ENCODE results near the gene KLHL14.

KLHL14 gene

GRCh38 chr18:32770666-32771168 lies 2.1 kb downstream of the KLHL14 start:
- no peak for DNase-seq (ENCODE audit: low spot score)

GRCh38 chr18:32770054-32770665 lies 2.7 kb downstream of the KLHL14 start:
- DNase-seq (ENCODE audit: low spot score) = no peak

GRCh38 chr18:32769586-32770053 lies 3.2 kb downstream of the KLHL14 start:
- no peak for DNase-seq (ENCODE audit: low spot score)

- no peak for DNase-seq (ENCODE audit: low spot score)
Measured at GRCh38 chr18:32769071-32769585, 3.7 kb downstream of the KLHL14 start.

GRCh38 chr18:32767400-32767799 lies 5.4 kb downstream of the KLHL14 start:
- DNase-seq (ENCODE audit: low spot score) = no peak

GRCh38 chr18:32764611-32765244 lies 8.1 kb downstream of the KLHL14 start:
- DNase-seq (ENCODE audit: low spot score) = no peak

GRCh38 chr18:32763293-32763692 lies 9.5 kb downstream of the KLHL14 start:
- DNase-seq (ENCODE audit: low spot score) = no peak

GRCh38 chr18:32761231-32761630 lies 11.6 kb downstream of the KLHL14 start:
- no peak for DNase-seq (ENCODE audit: low spot score)

GRCh38 chr18:32760391-32760790 lies 12.4 kb downstream of the KLHL14 start:
- DNase-seq (ENCODE audit: low spot score) = no peak

- DNase-seq (ENCODE audit: low spot score) = no peak
Measured at GRCh38 chr18:32759611-32760167, 13.1 kb downstream of the KLHL14 start.

- DNase-seq (ENCODE audit: low spot score) = no peak
Measured at GRCh38 chr18:32754508-32755263, 18.1 kb downstream of the KLHL14 start.

- DNase-seq (ENCODE audit: low spot score) = no peak
Measured at GRCh38 chr18:32753656-32754260, 19.1 kb downstream of the KLHL14 start.

- DNase-seq (ENCODE audit: low spot score) = no peak
Measured at GRCh38 chr18:32750328-32750727, 22.5 kb downstream of the KLHL14 start.

- DNase-seq (ENCODE audit: low spot score) = no peak
Measured at GRCh38 chr18:32749809-32750208, 23.0 kb downstream of the KLHL14 start.

- peak; percentile 41 for DNase-seq (ENCODE audit: low spot score)
Measured at GRCh38 chr18:32742579-32742978, 30.2 kb downstream of the KLHL14 start.

GRCh38 chr18:32735781-32736180 lies 37.0 kb downstream of the KLHL14 start:
- peak; percentile 82 for DNase-seq (ENCODE audit: low spot score)

GRCh38 chr18:32734442-32734841 lies 38.4 kb downstream of the KLHL14 start:
- DNase-seq (ENCODE audit: low spot score) = no peak

GRCh38 chr18:32732165-32732564 lies 40.7 kb downstream of the KLHL14 start:
- no peak for DNase-seq (ENCODE audit: low spot score)

- DNase-seq (ENCODE audit: low spot score) = peak; percentile 57
Measured at GRCh38 chr18:32730620-32731091, 42.2 kb downstream of the KLHL14 start.

GRCh38 chr18:32730068-32730467 lies 42.8 kb downstream of the KLHL14 start:
- DNase-seq (ENCODE audit: low spot score) = no peak

GRCh38 chr18:32724071-32724749 lies 48.6 kb downstream of the KLHL14 start:
- no peak for DNase-seq (ENCODE audit: low spot score)
